Calu3 (cell line): ENCODE results near the gene TNFRSF4. TPM values are rescaled to one million over a fixed set of nuclear protein-coding genes. Genes with fewer than 3 reads are reported as not detected.
A peak's percentile ranks its signal among the peaks of the same experiment; 100 is the strongest.

ENCODE experiments used
- BruUV-seq: library from RNA; stranded (reverse); fragments of 400-500 nt; replicated peaks from 2 replicates; lab custom pipeline; 2021; lab: Mats Ljungman, UMichigan
- CTCF ChIA-PET: fragments of 300-600 bp; sonication (Branson Sonifier 250); formaldehyde crosslinking; loops from one replicate; lab custom pipeline; 2022; ENCODE audit warnings: antibody characterized with exemption; lab: Charles Lee
- DNase-seq: peaks from one replicate; pipeline ENCODE4 v3.0.0; 2022
- H3K27ac Mint-ChIP-seq: one replicate; pipeline ENCODE4 v1.8.0; 2022; ENCODE audit warnings: mixed read lengths; ENCODE audit not compliant: unreplicated experiment
- H3K27me3 Mint-ChIP-seq: one replicate; pipeline ENCODE4 v1.8.0; 2022; ENCODE audit warnings: mixed read lengths; ENCODE audit not compliant: unreplicated experiment
- H3K36me3 Mint-ChIP-seq: one replicate; pipeline ENCODE4 v1.8.0; 2022; ENCODE audit warnings: mild to moderate bottlenecking, moderate library complexity, mixed read lengths; ENCODE audit not compliant: insufficient read depth, unreplicated experiment
- H3K4me1 Mint-ChIP-seq: one replicate; pipeline ENCODE4 v1.8.0; 2022; ENCODE audit warnings: mild to moderate bottlenecking, low read depth, mixed read lengths; ENCODE audit not compliant: unreplicated experiment
- H3K4me3 Mint-ChIP-seq: one replicate; pipeline ENCODE4 v1.8.0; 2022; ENCODE audit warnings: mild to moderate bottlenecking, low read depth, moderate library complexity, mixed read lengths; ENCODE audit not compliant: unreplicated experiment
- H3K9me3 Mint-ChIP-seq: one replicate; pipeline ENCODE4 v1.8.0; 2022; ENCODE audit warnings: low read depth, mixed read lengths; ENCODE audit not compliant: unreplicated experiment
- intact Hi-C: fragments of 100-400 bp; cut with micrococcal nuclease; formaldehyde crosslinking; loops from one replicate; pipeline ENCODE4 v1.10.0; 2022; ENCODE audit not compliant: unreplicated experiment
- total RNA-seq: library from RNA; stranded (reverse); gene quantifications from 2 replicates; pipeline ENCODE4 v1.2.3, GENCODE V29; 2022
- TF ChIP-seq, protein P1 (sequence below): fragments of 200-600 bp; IDR thresholded peaks from one replicate; pipeline ENCODE4 v1.8.0; 2022; ENCODE audit warnings: antibody characterized with exemption; ENCODE audit not compliant: unreplicated experiment

TNFRSF4 gene
- total RNA-seq, 1 experiment from 2014 or later: not detected

DNA sequence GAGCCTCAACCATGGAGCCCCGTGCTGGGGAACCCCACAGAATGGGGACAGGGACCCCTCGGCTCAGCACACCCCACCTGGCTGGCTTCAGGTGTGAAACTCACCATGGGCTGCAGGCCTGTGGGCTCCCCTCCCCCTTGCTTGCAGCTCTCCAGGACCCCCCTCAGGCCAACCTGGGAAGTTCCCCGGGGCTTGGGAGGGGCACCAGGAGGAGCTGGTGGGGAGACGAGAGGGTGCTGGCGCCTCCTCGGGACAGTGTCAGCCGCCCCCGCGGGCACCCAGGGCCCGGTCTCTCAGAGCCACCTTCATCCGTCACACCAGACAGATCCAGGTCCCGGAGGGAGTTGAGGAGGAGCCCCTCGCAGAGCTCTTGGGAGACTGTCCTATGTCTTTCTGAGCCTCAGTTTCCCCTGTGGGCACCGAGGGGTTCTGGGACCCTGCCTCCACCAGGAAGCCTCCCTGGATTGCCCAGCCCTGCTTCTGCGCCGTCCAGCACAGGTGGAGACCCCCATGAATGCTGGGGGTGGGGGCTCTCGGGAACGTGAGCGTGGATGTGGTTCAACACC lies 6.9 kb downstream of the TNFRSF4 start:
- H3K27me3 Mint-ChIP-seq: peaks cover 25% of the 10 kb centered on the region
- TF ChIP-seq, protein P1, sequence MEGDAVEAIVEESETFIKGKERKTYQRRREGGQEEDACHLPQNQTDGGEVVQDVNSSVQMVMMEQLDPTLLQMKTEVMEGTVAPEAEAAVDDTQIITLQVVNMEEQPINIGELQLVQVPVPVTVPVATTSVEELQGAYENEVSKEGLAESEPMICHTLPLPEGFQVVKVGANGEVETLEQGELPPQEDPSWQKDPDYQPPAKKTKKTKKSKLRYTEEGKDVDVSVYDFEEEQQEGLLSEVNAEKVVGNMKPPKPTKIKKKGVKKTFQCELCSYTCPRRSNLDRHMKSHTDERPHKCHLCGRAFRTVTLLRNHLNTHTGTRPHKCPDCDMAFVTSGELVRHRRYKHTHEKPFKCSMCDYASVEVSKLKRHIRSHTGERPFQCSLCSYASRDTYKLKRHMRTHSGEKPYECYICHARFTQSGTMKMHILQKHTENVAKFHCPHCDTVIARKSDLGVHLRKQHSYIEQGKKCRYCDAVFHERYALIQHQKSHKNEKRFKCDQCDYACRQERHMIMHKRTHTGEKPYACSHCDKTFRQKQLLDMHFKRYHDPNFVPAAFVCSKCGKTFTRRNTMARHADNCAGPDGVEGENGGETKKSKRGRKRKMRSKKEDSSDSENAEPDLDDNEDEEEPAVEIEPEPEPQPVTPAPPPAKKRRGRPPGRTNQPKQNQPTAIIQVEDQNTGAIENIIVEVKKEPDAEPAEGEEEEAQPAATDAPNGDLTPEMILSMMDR: no peak
- DNase-seq: no peak
- CTCF ChIA-PET: no interaction called here
- no peaks in the 10 kb centered on the region for H3K36me3 Mint-ChIP-seq
- H3K4me3 Mint-ChIP-seq: peak overlapping the region; percentile 45
- H3K27ac Mint-ChIP-seq: no peak overlapping the region
- no TSS peak for BruUV-seq
- intact Hi-C loops: no loop called here
- peaks cover 8% of the 10 kb centered on the region for H3K4me1 Mint-ChIP-seq
- no peaks in the 10 kb centered on the region for H3K9me3 Mint-ChIP-seq

DNA sequence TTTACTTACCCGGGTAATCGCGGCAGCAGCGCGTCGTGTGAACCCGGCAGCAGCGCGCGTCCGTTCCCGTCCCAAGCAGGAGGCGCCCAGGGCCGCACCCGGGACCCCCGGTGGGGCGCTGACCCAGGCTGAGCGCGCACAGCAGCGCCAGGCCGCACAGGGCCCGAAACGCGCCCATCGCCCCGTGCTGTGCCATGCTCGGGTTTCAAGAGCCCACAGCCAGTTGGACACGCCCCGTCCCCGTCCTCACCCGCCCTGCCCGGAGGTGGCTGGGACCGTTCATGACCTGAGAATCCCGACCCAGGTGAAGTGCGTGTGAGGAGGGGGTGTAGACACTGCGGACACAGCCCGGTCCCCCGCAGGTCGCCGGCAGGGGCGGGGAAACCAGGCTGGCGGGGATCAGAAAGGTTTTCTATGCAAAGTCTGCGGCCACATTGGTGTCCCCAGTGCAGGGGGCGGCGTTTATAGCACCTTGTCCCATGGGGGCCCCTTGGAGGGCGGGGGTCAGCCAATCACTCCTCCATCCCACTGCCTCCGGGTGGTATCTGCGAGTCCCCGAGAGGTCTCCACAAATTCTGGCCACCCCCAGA lies 7.5 kb downstream of the TNFRSF4 start, which contains the start of gene TNFRSF18:
TSS of gene TNFRSF18 (minus strand) at position 217 of the 590 bp plus-strand sequence. CDS start at position 196, 21 bp downstream.
- peak within 1 kb of the TSS; percentile 45 for H3K4me3 Mint-ChIP-seq
- CTCF ChIA-PET: no interaction called here
- BruUV-seq: no TSS peak
- intact Hi-C loops: no loop called here
- H3K36me3 Mint-ChIP-seq: no peaks in the 10 kb centered on the region
- peak; percentile 47 for DNase-seq
- no peak within 1 kb of the TSS for H3K27ac Mint-ChIP-seq
- H3K27me3 Mint-ChIP-seq: peaks cover 25% of the 10 kb centered on the region
- H3K9me3 Mint-ChIP-seq: no peaks in the 10 kb centered on the region
- peaks cover 8% of the 10 kb centered on the region for H3K4me1 Mint-ChIP-seq
- TF ChIP-seq, protein P1: no peak

DNA sequence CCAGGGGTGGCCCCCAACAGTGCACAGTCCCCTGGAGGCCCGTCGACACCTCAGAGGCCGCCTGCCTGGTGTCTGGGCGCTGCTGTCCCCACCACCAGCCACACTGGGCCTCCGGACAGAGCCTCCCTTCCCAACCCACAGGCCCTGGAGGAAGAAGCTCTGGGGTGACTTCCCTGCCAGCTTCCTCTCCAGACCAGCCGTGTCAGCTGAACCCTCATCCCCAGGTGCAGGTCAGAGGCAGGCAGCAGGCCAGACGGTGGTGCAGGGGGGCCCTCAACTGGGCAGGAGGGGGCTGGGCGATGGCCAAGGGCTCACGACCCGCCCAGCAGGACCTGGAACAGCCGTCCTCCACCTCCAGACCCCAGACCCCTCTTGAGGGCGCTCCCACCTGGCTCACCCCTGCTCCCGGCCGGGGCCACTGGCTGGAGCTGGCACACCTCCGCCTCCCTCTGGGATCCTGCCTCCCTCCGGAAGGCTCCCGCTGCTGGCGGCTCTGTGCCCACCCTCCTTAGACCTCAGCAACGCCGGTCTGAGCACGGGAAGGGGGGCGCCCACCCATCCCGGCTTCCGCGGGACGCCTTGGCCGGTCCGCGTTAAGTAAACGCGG lies 8.1 kb downstream of the TNFRSF4 start:
- CTCF ChIA-PET: no interaction called here
- no peak for DNase-seq
- peak overlapping the region; percentile 45 for H3K4me3 Mint-ChIP-seq
- H3K9me3 Mint-ChIP-seq: no peaks in the 10 kb centered on the region
- no peaks in the 10 kb centered on the region for H3K36me3 Mint-ChIP-seq
- BruUV-seq: no TSS peak
- TF ChIP-seq, protein P1: no peak
- H3K4me1 Mint-ChIP-seq: peaks cover 8% of the 10 kb centered on the region
- peaks cover 25% of the 10 kb centered on the region for H3K27me3 Mint-ChIP-seq
- H3K27ac Mint-ChIP-seq: no peak overlapping the region
- intact Hi-C loops: no loop called here

DNA sequence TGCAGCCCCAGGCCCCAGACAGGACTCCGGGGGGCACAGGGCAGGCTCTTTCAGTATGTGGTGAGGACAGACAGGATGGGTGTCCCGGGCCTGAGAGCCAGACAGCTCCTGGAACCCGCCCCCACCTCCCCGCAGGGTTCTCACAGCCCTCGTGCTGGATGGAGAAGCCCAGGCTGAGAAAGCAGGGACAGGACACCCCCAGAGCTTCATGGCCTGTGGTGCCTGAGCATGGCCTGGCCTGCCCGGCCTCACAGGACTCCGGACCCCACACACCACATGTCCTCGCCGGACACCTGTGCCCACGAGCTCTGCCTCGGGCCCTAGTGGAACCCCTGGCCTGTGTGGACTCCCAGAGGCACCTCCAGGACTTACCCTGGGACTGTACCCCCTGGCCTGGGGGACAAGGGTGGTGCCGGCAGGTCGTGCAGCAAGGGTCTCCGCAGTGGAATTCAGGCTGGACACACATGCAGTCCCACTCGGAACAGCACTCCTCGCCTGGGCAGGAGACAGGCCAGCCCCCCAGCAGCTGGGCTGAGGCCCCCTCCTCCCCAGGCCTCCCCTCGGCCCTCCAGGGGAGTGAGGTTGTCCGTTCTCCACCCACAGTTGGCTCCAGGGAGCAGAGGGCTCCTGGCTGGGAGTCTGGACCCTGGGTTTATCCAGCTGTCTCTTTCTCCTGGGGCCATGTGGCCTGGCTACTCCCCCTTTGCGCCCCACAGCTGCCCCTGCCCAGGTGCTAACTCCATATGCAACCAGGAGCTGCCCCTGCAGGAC lies 8.8 kb downstream of the TNFRSF4 start:
- CTCF ChIA-PET: interaction anchor here (0.6 kb wide), 2 partner anchors 17 to 77 kb away, joined by 3 to 5 read pairs; no protein-coding TSS in a partner anchor
- DNase-seq: no peak
- Mint-ChIP-seq H3K27ac (no peak overlapping the region), H3K4me3 (no peak overlapping the region), H3K27me3 (peaks cover 25% of the 10 kb centered on the region), H3K9me3 (no peaks in the 10 kb centered on the region), H3K4me1 (peaks cover 8% of the 10 kb centered on the region), H3K36me3 (no peaks in the 10 kb centered on the region)
- TF ChIP-seq, protein P1: no peak
- intact Hi-C loops: no loop called here
- no TSS peak for BruUV-seq
